Panc1 (cell line): ENCODE measurements around the gene CARMIL3. TPM values are rescaled to one million over a fixed set of nuclear protein-coding genes. Genes with fewer than 3 reads are reported as not detected.

Experiments used
- ATAC-seq: fragments of 200-7000 bp; cut with Tn5 transposase; 2 replicates; pipeline ENCODE4 v1.9.1; 2020; ENCODE audit warnings: mild to moderate bottlenecking, moderate library complexity
- BruUV-seq: library from RNA; stranded (reverse); fragments of 400-500 nt; replicated peaks from 2 replicates; lab custom pipeline; 2021; lab: Mats Ljungman, UMichigan
- CTCF ChIA-PET: fragments of 300-600 bp; sonication (Branson Sonifier 250); formaldehyde crosslinking; loops from one replicate; lab custom pipeline; 2022; ENCODE audit warnings: antibody characterized with exemption; lab: Charles Lee
- POLR2A ChIA-PET: fragments of 300-600 bp; sonication (Branson Sonifier 250); formaldehyde crosslinking; loops from one replicate; lab custom pipeline; 2022; ENCODE audit warnings: antibody characterized with exemption; lab: Charles Lee
- DNase-seq: peaks from one replicate; pipeline ENCODE4 v3.0.0-alpha.2; 2010; ENCODE audit warnings: low read depth, low spot score
- H3K27ac ChIP-seq: 2 replicates; pipeline ENCODE4 v1.5.1; 2011; ENCODE audit warnings: mild to moderate bottlenecking, low read length, inconsistent platforms
- H3K27me3 ChIP-seq: fragments of 200-500 bp; sonication (Bioruptor generic); 2 replicates; pipeline ENCODE4 v1.6.0; 2014; ENCODE audit warnings: low read length, inconsistent platforms; ENCODE audit not compliant: control insufficient read depth, insufficient read depth
- H3K36me3 ChIP-seq: fragments of 200-500 bp; sonication (Bioruptor generic); 2 replicates; pipeline ENCODE4 v1.5.1; 2014; ENCODE audit warnings: inconsistent platforms, mild to moderate bottlenecking, low read length, moderate library complexity; ENCODE audit not compliant: control insufficient read depth, insufficient read depth
- H3K4me1 ChIP-seq: 2 replicates; pipeline ENCODE4 v1.5.1; 2011; ENCODE audit warnings: inconsistent platforms, mild to moderate bottlenecking, low read length, moderate library complexity; ENCODE audit not compliant: control insufficient read depth, insufficient read depth
- H3K4me3 ChIP-seq, 2 experiments: 2 replicates each; pipeline ENCODE4 v1.5.1; 2011 to 2012; ENCODE audit warnings: low read depth in 2 of 2, low read length in 2 of 2, mild to moderate bottlenecking in 2 of 2, inconsistent platforms in 1 of 2, moderate library complexity in 1 of 2
- H3K9me3 ChIP-seq: fragments of 200-500 bp; sonication (Bioruptor generic); 2 replicates; pipeline ENCODE4 v1.5.1; 2014; ENCODE audit warnings: low read depth, mild to moderate bottlenecking, inconsistent platforms, low read length, moderate library complexity; ENCODE audit not compliant: control insufficient read depth, insufficient read depth
- POLR2AphosphoS5 ChIP-seq: IDR thresholded peaks from 2 replicates; pipeline ENCODE4 v1.6.1; 2012; ENCODE audit warnings: mild to moderate bottlenecking, low read depth, low read length, moderate library complexity
- SIN3A ChIP-seq: IDR thresholded peaks from 2 replicates; pipeline ENCODE4 v1.6.1; 2012; ENCODE audit warnings: low read depth, mild to moderate bottlenecking, low read length, moderate library complexity, borderline replicate concordance; ENCODE audit not compliant: insufficient read depth
- TCF7L2 ChIP-seq: IDR thresholded peaks from 2 replicates; pipeline ENCODE4 v1.6.1; 2011; ENCODE audit warnings: mild to moderate bottlenecking, low read depth, low read length, inconsistent platforms
- in situ Hi-C: cut with HindIII; loops from 2 replicates; pipeline ENCODE4 v1.10.0; 2016; ENCODE audit warnings: low sequenced_read_pairs, low pct_unique_long_range_greater_than_20kb
- intact Hi-C: fragments of 100-400 bp; cut with micrococcal nuclease; formaldehyde crosslinking; loops from one replicate; pipeline ENCODE4 v1.10.0; 2022; ENCODE audit not compliant: unreplicated experiment
- total RNA-seq: library from RNA; stranded (reverse); gene quantifications from one replicate; pipeline ENCODE4 v1.2.1, GENCODE V29; 2021; ENCODE audit not compliant: unreplicated experiment
- TF ChIP-seq, protein P1 (sequence below), 2 experiments: IDR thresholded peaks; 2 replicates each; pipeline ENCODE4 v1.6.1; 2011 to 2012; ENCODE audit warnings: low read depth in 2 of 2, control low read depth in 1 of 2, low read length in 1 of 2, mild to moderate bottlenecking in 1 of 2, moderate library complexity in 1 of 2; ENCODE audit not compliant: insufficient read depth in 1 of 2
- TF ChIP-seq, protein P2 (sequence below): fragments of 450-650 bp; IDR thresholded peaks from 2 replicates; pipeline ENCODE4 v1.5.1; 2017; ENCODE audit warnings: mild to moderate bottlenecking

Gene CARMIL3
- total RNA-seq, 1 experiment from 2014 or later, result 0.15 TPM

DNA sequence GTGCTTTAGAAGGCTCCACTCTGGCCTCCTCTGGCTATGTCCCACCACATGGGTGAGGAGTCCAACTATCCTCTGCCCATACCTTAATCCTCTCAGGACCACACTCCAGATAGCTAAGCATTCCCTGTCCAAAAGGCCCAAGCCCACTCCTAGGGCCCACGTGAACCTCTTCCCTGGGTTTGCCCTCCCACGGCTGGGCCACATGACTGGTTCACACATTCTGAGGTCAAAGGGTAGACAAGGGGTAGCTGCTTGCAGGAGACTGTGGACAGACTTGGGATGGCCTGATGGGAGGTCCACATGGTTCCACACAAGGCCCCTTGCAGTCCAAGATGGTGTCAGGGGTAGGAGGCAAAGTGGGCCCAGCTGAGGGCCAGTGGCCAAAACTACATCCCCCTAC, 36.3 kb downstream of the CARMIL3 start:
- DNase-seq (no peak), ATAC-seq (no peak)
- no TSS peak for BruUV-seq
- intact Hi-C loops, result no loop called here
- Histone ChIP-seq H3K4me3 (no peak overlapping the region), H3K27me3 (no peaks in the 10 kb centered on the region), H3K36me3 (no peaks in the 10 kb centered on the region), H3K9me3 (no peaks in the 10 kb centered on the region), H3K4me1 (no peaks in the 10 kb centered on the region), H3K27ac (no peak overlapping the region)
- TF ChIP-seq, protein P1, sequence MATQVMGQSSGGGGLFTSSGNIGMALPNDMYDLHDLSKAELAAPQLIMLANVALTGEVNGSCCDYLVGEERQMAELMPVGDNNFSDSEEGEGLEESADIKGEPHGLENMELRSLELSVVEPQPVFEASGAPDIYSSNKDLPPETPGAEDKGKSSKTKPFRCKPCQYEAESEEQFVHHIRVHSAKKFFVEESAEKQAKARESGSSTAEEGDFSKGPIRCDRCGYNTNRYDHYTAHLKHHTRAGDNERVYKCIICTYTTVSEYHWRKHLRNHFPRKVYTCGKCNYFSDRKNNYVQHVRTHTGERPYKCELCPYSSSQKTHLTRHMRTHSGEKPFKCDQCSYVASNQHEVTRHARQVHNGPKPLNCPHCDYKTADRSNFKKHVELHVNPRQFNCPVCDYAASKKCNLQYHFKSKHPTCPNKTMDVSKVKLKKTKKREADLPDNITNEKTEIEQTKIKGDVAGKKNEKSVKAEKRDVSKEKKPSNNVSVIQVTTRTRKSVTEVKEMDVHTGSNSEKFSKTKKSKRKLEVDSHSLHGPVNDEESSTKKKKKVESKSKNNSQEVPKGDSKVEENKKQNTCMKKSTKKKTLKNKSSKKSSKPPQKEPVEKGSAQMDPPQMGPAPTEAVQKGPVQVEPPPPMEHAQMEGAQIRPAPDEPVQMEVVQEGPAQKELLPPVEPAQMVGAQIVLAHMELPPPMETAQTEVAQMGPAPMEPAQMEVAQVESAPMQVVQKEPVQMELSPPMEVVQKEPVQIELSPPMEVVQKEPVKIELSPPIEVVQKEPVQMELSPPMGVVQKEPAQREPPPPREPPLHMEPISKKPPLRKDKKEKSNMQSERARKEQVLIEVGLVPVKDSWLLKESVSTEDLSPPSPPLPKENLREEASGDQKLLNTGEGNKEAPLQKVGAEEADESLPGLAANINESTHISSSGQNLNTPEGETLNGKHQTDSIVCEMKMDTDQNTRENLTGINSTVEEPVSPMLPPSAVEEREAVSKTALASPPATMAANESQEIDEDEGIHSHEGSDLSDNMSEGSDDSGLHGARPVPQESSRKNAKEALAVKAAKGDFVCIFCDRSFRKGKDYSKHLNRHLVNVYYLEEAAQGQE (IDR thresholded peaks at IDR 0.05; ENCODE audit: insufficient read depth in 1 of 2, low read depth in 2 of 2, low read length in 1 of 2), result no peak
- TF ChIP-seq TCF7L2, result no peak
- no peak for TF ChIP-seq SIN3A
- TF ChIP-seq, protein P2, sequence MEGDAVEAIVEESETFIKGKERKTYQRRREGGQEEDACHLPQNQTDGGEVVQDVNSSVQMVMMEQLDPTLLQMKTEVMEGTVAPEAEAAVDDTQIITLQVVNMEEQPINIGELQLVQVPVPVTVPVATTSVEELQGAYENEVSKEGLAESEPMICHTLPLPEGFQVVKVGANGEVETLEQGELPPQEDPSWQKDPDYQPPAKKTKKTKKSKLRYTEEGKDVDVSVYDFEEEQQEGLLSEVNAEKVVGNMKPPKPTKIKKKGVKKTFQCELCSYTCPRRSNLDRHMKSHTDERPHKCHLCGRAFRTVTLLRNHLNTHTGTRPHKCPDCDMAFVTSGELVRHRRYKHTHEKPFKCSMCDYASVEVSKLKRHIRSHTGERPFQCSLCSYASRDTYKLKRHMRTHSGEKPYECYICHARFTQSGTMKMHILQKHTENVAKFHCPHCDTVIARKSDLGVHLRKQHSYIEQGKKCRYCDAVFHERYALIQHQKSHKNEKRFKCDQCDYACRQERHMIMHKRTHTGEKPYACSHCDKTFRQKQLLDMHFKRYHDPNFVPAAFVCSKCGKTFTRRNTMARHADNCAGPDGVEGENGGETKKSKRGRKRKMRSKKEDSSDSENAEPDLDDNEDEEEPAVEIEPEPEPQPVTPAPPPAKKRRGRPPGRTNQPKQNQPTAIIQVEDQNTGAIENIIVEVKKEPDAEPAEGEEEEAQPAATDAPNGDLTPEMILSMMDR, result no peak
- no peak for TF ChIP-seq POLR2AphosphoS5
- in situ Hi-C loops, result no loop called here
- POLR2A ChIA-PET, result no interaction called here
- CTCF ChIA-PET, result interaction anchor here (0.5 kb wide), 1 partner anchor 28 kb away, joined by 12 read pairs; no protein-coding TSS in a partner anchor

DNA sequence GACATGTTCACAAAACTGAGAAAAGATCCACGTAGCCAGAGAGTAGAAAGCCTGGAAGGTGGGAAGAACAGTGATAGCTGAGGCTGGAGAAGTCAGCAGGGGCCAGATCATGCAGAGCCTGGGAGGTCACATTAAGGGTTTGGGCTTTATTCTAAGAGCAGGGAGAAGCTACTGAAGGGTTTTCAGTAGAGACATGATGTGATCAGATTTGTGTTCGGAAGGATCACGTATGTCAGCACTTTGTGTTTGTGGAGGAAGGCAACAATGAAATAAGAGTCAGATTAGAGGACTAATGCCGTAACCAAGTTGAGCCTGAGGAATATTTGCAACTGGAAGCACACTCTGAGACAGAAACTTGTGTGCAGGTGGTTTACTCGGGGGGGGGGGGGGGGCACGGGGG, 38.1 kb downstream of the CARMIL3 start:
- intact Hi-C loops, result loop anchor here (1.0 to 2.0 kb wide), 2 partner anchors 32 to 75 kb away; no protein-coding TSS in a partner anchor
- no peaks in the 10 kb centered on the region; the same call in 1 of the 2 replicates for H3K36me3 ChIP-seq
- H3K4me3 ChIP-seq, result no peak overlapping the region
- H3K9me3 ChIP-seq, result no peaks in the 10 kb centered on the region
- H3K27ac ChIP-seq, result no peak overlapping the region
- DNase-seq (no peak), ATAC-seq (no peak)
- no TSS peak for BruUV-seq
- in situ Hi-C loops, result no loop called here
- CTCF ChIA-PET, result interaction anchor here (1.2 to 4.0 kb wide), 2 partner anchors 19 to 32 kb away, joined by 5 to 50 read pairs; no protein-coding TSS in a partner anchor
- POLR2A ChIA-PET, result interaction anchor here (0.6 kb wide), 1 partner anchor 20 kb away, joined by 10 read pairs; no protein-coding TSS in a partner anchor
- TF ChIP-seq, protein P2, result no peak
- TF ChIP-seq TCF7L2 (no peak), SIN3A (no peak), POLR2AphosphoS5 (no peak)
- TF ChIP-seq, protein P1 (IDR thresholded peaks at IDR 0.05; ENCODE audit: insufficient read depth in 1 of 2, low read depth in 2 of 2, low read length in 1 of 2), result no peak
- H3K27me3 ChIP-seq, result no peaks in the 10 kb centered on the region
- H3K4me1 ChIP-seq, result no peaks in the 10 kb centered on the region; the same call in 1 of the 2 replicates
